ENCODE results near the gene PSMG1. TPM values are rescaled to one million over a fixed set of nuclear protein-coding genes. Genes with fewer than 3 reads are reported as not detected.
A peak's percentile ranks its signal among the peaks of the same experiment; 100 is the strongest.
"Not testable (repeated sequence)": the region's sequence is repeated elsewhere in the genome, so short reads cannot be mapped to it uniquely, and the experiment has no call there.

The PSMG1 gene
- total RNA-seq, 1 donor from 2014 or later, result 19.5 TPM

GRCh38 chr21:39168800-39169199 is 14.5 kb downstream of the PSMG1 start:
- intact Hi-C loops (cut with micrococcal nuclease), result no loop called here
- DNase-seq (no peak), ATAC-seq (no peak)

GRCh38 chr21:39164523-39164922 is 18.7 kb downstream of the PSMG1 start:
- intact Hi-C loops (cut with micrococcal nuclease), result no loop called here
- DNase-seq, result no peak
- ATAC-seq, result no peak

- intact Hi-C loops (cut with micrococcal nuclease), result no loop called here
- ATAC-seq (no peak), DNase-seq (no peak)
Measured at GRCh38 chr21:39161064-39161463, 22.2 kb downstream of the PSMG1 start.

GRCh38 chr21:39159342-39160063 is 23.7 kb downstream of the PSMG1 start:
- no peak for DNase-seq
- intact Hi-C loops (cut with micrococcal nuclease), result no loop called here
- ATAC-seq, result no peak

GRCh38 chr21:39157241-39157640 is 26.0 kb downstream of the PSMG1 start:
- DNase-seq; intact Hi-C loops (cut with micrococcal nuclease); ATAC-seq: not testable (repeated sequence)

GRCh38 chr21:39156024-39156423 is 27.2 kb downstream of the PSMG1 start:
- ATAC-seq, result no peak
- intact Hi-C loops (cut with micrococcal nuclease), result no loop called here
- no peak for DNase-seq

GRCh38 chr21:39155578-39155977 is 27.7 kb downstream of the PSMG1 start:
- no peak for ATAC-seq
- intact Hi-C loops (cut with micrococcal nuclease), result no loop called here
- DNase-seq, result no peak

GRCh38 chr21:39153842-39154241 is 29.4 kb downstream of the PSMG1 start:
- intact Hi-C loops (cut with micrococcal nuclease), result no loop called here
- DNase-seq, result no peak
- no peak for ATAC-seq

- DNase-seq, result no peak
- peak; percentile 65 for ATAC-seq
- intact Hi-C loops (cut with micrococcal nuclease), result no loop called here
Measured at GRCh38 chr21:39153373-39153772, 29.9 kb downstream of the PSMG1 start.

GRCh38 chr21:39152271-39152670 is 31.0 kb downstream of the PSMG1 start:
- DNase-seq, result no peak
- ATAC-seq, result no peak
- intact Hi-C loops (cut with micrococcal nuclease), result no loop called here

GRCh38 chr21:39150877-39151276 is 32.4 kb downstream of the PSMG1 start:
- intact Hi-C loops (cut with micrococcal nuclease), result no loop called here
- ATAC-seq (no peak), DNase-seq (no peak)

GRCh38 chr21:39150316-39150715 is 32.9 kb downstream of the PSMG1 start:
- ATAC-seq (no peak), DNase-seq (no peak)
- intact Hi-C loops (cut with micrococcal nuclease), result no loop called here

GRCh38 chr21:39149882-39150281 is 33.4 kb downstream of the PSMG1 start:
- intact Hi-C loops (cut with micrococcal nuclease), result no loop called here
- no peak for DNase-seq
- no peak for ATAC-seq

GRCh38 chr21:39148975-39149374 is 34.3 kb downstream of the PSMG1 start:
- DNase-seq (no peak), ATAC-seq (no peak)
- intact Hi-C loops (cut with micrococcal nuclease), result no loop called here

- intact Hi-C loops (cut with micrococcal nuclease), result no loop called here
- ATAC-seq (no peak), DNase-seq (no peak)
Measured at GRCh38 chr21:39144191-39144590, 39.1 kb downstream of the PSMG1 start.

GRCh38 chr21:39142972-39143371 is 40.3 kb downstream of the PSMG1 start:
- no peak for DNase-seq
- ATAC-seq, result no peak
- intact Hi-C loops (cut with micrococcal nuclease), result no loop called here

GRCh38 chr21:39141502-39141901 is 41.7 kb downstream of the PSMG1 start:
- intact Hi-C loops (cut with micrococcal nuclease), result no loop called here
- DNase-seq (no peak), ATAC-seq (no peak)

- intact Hi-C loops (cut with micrococcal nuclease), result loop anchor here (5.0 kb wide), 1 partner anchor 405 kb away; no protein-coding TSS in a partner anchor
- ATAC-seq, result peak; percentile 44
- DNase-seq, result no peak
Measured at GRCh38 chr21:39137248-39138178, 45.7 kb downstream of the PSMG1 start.

- no peak for ATAC-seq
- DNase-seq, result no peak
- intact Hi-C loops (cut with micrococcal nuclease), result loop anchor here (5.0 kb wide), 1 partner anchor 404 kb away; no protein-coding TSS in a partner anchor
Measured at GRCh38 chr21:39136711-39137110, 46.5 kb downstream of the PSMG1 start.

- intact Hi-C loops (cut with micrococcal nuclease), result loop anchor here (5.0 kb wide), 1 partner anchor 404 kb away; no protein-coding TSS in a partner anchor
- ATAC-seq, result peak; percentile 37
- not testable (repeated sequence) for DNase-seq
Measured at GRCh38 chr21:39136138-39136537, 47.1 kb downstream of the PSMG1 start.

All from left ventricle myocardium superior (tissue), 1 donor.